ENCODE measurements around the gene CMSS1. TPM values are rescaled to one million over a fixed set of nuclear protein-coding genes. Genes with fewer than 3 reads are reported as not detected.

The CMSS1 gene
- total and polyA plus RNA-seq, 4 donors = 3.8 to 19.5 (median 7.5) TPM

- WGBS = 98% methylated on average over 3 of the region's 3 CpGs
- no peak overlapping the region for H3K27ac ChIP-seq (ENCODE audit: low read depth in 1 of 2, low read length in 2 of 2)
- H3K9me3 ChIP-seq (ENCODE audit: control insufficient read depth in 4 of 4, low read length in 3 of 4) = no peaks in the 10 kb centered on the region
- H3K4me3 ChIP-seq (ENCODE audit: low read depth in 1 of 3, low read length in 3 of 3) = no peak overlapping the region
- no peak for TF ChIP-seq GABPA (IDR thresholded peaks at IDR 0.05 in 1 of 2, conservative IDR thresholded peaks at IDR 0.05 in 1 of 2)
- TF ChIP-seq FOXA1 (IDR thresholded peaks at IDR 0.05) = no peak
- no peak for TF ChIP-seq HNF4A (conservative IDR thresholded peaks at IDR 0.05)
- no peak for TF ChIP-seq HNF4G (IDR thresholded peaks at IDR 0.05)
- no peak for TF ChIP-seq ATF3 (IDR thresholded peaks at IDR 0.05)
- no peak for TF ChIP-seq CTCF (IDR thresholded peaks at IDR 0.05; ENCODE audit: low read depth, low read length, missing input control)
- TF ChIP-seq SP1 (IDR thresholded peaks at IDR 0.05) = no peak
- no peak for TF ChIP-seq MAX (IDR thresholded peaks at IDR 0.05)
- no peak for TF ChIP-seq REST (IDR thresholded peaks at IDR 0.05)
- TF ChIP-seq ZBTB33 (IDR thresholded peaks at IDR 0.05) = no peak
- no peak for TF ChIP-seq FOXA2 (IDR thresholded peaks at IDR 0.05)
- no peak for TF ChIP-seq JUND (IDR thresholded peaks at IDR 0.05)
- TF ChIP-seq NR2F2 (IDR thresholded peaks at IDR 0.05) = no peak
- no peak for TF ChIP-seq RXRA (IDR thresholded peaks at IDR 0.05)
- no peaks in the 10 kb centered on the region for H3K4me1 ChIP-seq (ENCODE audit: control insufficient read depth in 4 of 4, insufficient read depth in 4 of 4, low read length in 3 of 4)
- H3K9ac ChIP-seq (ENCODE audit: low read depth in 1 of 2, low read length in 2 of 2) = no peak overlapping the region
- no peak for DNase-seq (ENCODE audit: low spot score)
- no peaks in the 10 kb centered on the region for H3K27me3 ChIP-seq (ENCODE audit: control insufficient read depth in 4 of 4, insufficient read depth in 4 of 4, low read length in 3 of 4)
- peaks cover 0 to 4% (median 0%) of the 10 kb centered on the region in 4 donors for H3K36me3 ChIP-seq (ENCODE audit: control insufficient read depth in 4 of 4, insufficient read depth in 3 of 4, low read depth in 1 of 4, low read length in 3 of 4)
Observed at GRCh38 chr3:100170486-100170885, 352.8 kb downstream of the CMSS1 start.

- Histone ChIP-seq H3K36me3 (ENCODE audit: control insufficient read depth in 4 of 4, insufficient read depth in 3 of 4, low read depth in 1 of 4, low read length in 3 of 4) (peaks cover 0 to 4% (median under 1%) of the 10 kb centered on the region in 4 donors), H3K9me3 (ENCODE audit: control insufficient read depth in 4 of 4, low read length in 3 of 4) (no peaks in the 10 kb centered on the region), H3K27me3 (ENCODE audit: control insufficient read depth in 4 of 4, insufficient read depth in 4 of 4, low read length in 3 of 4) (no peaks in the 10 kb centered on the region), H3K4me3 (ENCODE audit: low read depth in 1 of 3, low read length in 3 of 3) (no peak overlapping the region), H3K9ac (ENCODE audit: low read depth in 1 of 2, low read length in 2 of 2) (no peak overlapping the region), H3K27ac (ENCODE audit: low read depth in 1 of 2, low read length in 2 of 2) (no peak overlapping the region), H3K4me1 (ENCODE audit: control insufficient read depth in 4 of 4, insufficient read depth in 4 of 4, low read length in 3 of 4) (no peaks in the 10 kb centered on the region)
- no peak for DNase-seq (ENCODE audit: low spot score)
- TF ChIP-seq SP1 (IDR thresholded peaks at IDR 0.05) = no peak
- TF ChIP-seq HNF4G (IDR thresholded peaks at IDR 0.05) = no peak
- no peak for TF ChIP-seq RAD21 (IDR thresholded peaks at IDR 0.05)
- TF ChIP-seq EGR1 (IDR thresholded peaks at IDR 0.05; ENCODE audit: low read depth in 2 of 2) = no peak
- WGBS = 96% methylated on average over 6 of the region's 6 CpGs
Observed at GRCh38 chr3:100171211-100171914, 353.7 kb downstream of the CMSS1 start.
